ENCODE data around the gene PDIA4.

DNA sequence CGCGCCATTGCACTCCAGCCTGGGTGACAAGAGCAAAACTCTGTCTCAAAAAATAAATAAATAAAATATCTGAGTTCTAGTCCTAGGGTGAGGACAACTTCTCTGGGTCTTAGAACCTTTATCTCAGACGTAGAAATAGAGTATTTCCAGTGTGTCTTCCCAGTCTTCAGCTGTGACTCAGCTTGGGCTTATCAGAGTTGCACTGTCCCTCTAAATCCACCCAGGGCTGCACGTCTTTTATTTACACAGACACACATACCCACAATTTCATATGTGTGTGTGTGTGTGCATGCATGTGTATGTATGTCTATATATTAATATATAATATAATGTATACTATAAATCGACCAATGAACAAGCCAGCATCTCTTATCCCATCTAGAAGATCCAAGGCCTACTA, 13.0 kb upstream of the PDIA4 start:
- TF ChIP-seq CTCF (IDR thresholded peaks at IDR 0.05) (no peak), POLR2A (IDR thresholded peaks at IDR 0.05) (no peak)

All from esophagus squamous epithelium (tissue), 4 donors.